CD1c-positive myeloid dendritic cell (primary cell): ENCODE results near the gene ASCC2.
"Not testable (repeated sequence)": the region's sequence is repeated elsewhere in the genome, so short reads cannot be mapped to it uniquely, and the experiment has no call there.

Experiments
- DNase-seq: peaks from one replicate; pipeline ENCODE4 v3.0.0-alpha.2; 2016; ENCODE audit errors: extremely low spot score

ASCC2 gene

GRCh38 chr22:29837741-29838598, at the start of gene ASCC2:
TSS of gene ASCC2 (minus strand) at chr22:29838274. CDS start at chr22:29832325, 5,949 bp downstream.
- peak; percentile 99 for DNase-seq

GRCh38 chr22:29887358-29887757, 49.3 kb upstream of the ASCC2 start:
- DNase-seq = peak; percentile 8

GRCh38 chr22:29886596-29886995, 48.5 kb upstream of the ASCC2 start:
- peak; percentile 71 for DNase-seq

- DNase-seq = no peak
Observed at GRCh38 chr22:29885610-29886009, 47.5 kb upstream of the ASCC2 start.

- no peak for DNase-seq
Observed at GRCh38 chr22:29883775-29884097, 45.7 kb upstream of the ASCC2 start.

- peak; percentile 95 for DNase-seq
Observed at GRCh38 chr22:29883045-29883774, 45.1 kb upstream of the ASCC2 start, which contains the start of gene MTMR3. TSS of gene MTMR3 (plus strand) at chr22:29883174. CDS start at chr22:29971060, 87,886 bp downstream.

GRCh38 chr22:29882716-29883044, 44.6 kb upstream of the ASCC2 start:
- DNase-seq = no peak

GRCh38 chr22:29879753-29880152, 41.7 kb upstream of the ASCC2 start:
- DNase-seq = no peak

GRCh38 chr22:29877620-29878019, 39.5 kb upstream of the ASCC2 start:
- DNase-seq = no peak

GRCh38 chr22:29873943-29874342, 35.9 kb upstream of the ASCC2 start:
- no peak for DNase-seq

GRCh38 chr22:29872989-29873388, 34.9 kb upstream of the ASCC2 start:
- DNase-seq = peak; percentile 77

- no peak for DNase-seq
Observed at GRCh38 chr22:29872144-29872893, 34.2 kb upstream of the ASCC2 start.

GRCh38 chr22:29871684-29872083, 33.6 kb upstream of the ASCC2 start:
- DNase-seq = no peak

- no peak for DNase-seq
Observed at GRCh38 chr22:29870574-29870973, 32.5 kb upstream of the ASCC2 start.

- no peak for DNase-seq
Observed at GRCh38 chr22:29867851-29868250, 29.8 kb upstream of the ASCC2 start.

- DNase-seq = no peak
Observed at GRCh38 chr22:29867260-29867659, 29.2 kb upstream of the ASCC2 start.

- DNase-seq = not testable (repeated sequence)
Observed at GRCh38 chr22:29865572-29865971, 27.5 kb upstream of the ASCC2 start.

GRCh38 chr22:29861672-29862297, 23.7 kb upstream of the ASCC2 start:
- no peak for DNase-seq

GRCh38 chr22:29860006-29860766, 22.1 kb upstream of the ASCC2 start:
- DNase-seq = peak; percentile 49

GRCh38 chr22:29859030-29859429, 21.0 kb upstream of the ASCC2 start:
- not testable (repeated sequence) for DNase-seq

GRCh38 chr22:29856496-29856895, 18.4 kb upstream of the ASCC2 start:
- no peak for DNase-seq
